Kidney capillary endothelial cell (primary cell): ENCODE measurements around the gene KSR2.

Experiments
- DNase-seq: peaks from one replicate; pipeline ENCODE4 v3.0.0-alpha.2; 2018; ENCODE audit warnings: low spot score

Gene KSR2

GRCh38 chr12:117580718-117581062 lies 388.1 kb downstream of the KSR2 start:
- DNase-seq: no peak

- no peak for DNase-seq
Observed at GRCh38 chr12:117580015-117580717, 388.6 kb downstream of the KSR2 start.

- no peak for DNase-seq
Observed at GRCh38 chr12:117577122-117577657, 391.6 kb downstream of the KSR2 start.

GRCh38 chr12:117576053-117576452 lies 392.7 kb downstream of the KSR2 start:
- DNase-seq: no peak

- DNase-seq: no peak
Observed at GRCh38 chr12:117574655-117575054, 394.1 kb downstream of the KSR2 start.

DNA sequence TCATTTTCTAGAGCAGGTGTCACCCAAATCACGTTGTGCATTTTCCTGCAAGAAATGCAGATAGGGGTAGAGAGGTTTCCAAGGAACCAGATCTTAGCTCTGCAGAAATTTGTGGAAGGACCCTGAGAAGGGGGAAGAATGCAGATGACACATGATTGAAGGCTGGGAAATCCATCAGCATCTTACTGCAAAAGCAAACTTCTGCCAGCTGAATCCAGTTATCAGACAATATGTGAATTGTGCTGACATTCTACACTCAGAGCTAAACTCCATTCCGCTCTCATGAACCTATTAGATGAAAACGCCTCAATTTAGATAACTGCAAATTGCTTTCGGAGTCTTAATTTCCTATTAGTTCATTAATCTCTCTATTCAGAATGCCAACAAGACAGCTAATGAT lies 396.0 kb downstream of the KSR2 start:
- DNase-seq: no peak

DNA sequence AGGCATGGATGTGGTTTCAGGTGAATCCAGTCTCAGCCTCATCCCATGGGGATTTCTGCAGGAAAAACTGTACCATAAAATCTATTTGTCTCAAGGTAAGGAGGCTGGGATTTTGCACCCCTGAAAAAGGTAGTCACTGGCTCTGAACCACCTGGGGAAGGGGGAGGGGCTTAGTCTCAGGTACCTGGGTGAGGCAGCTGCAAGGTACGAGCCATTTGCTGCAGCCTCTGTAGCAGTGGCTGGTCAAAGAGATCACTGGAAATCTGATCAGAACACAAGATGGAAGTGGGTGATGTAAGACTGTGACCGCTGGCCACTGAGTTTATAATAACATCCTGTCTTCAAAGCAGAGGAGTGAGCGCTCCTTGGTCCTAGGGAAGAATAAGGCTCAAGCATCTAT lies 397.5 kb downstream of the KSR2 start:
- DNase-seq: no peak

- no peak for DNase-seq
Observed at GRCh38 chr12:117570608-117571007, 398.2 kb downstream of the KSR2 start.

DNA sequence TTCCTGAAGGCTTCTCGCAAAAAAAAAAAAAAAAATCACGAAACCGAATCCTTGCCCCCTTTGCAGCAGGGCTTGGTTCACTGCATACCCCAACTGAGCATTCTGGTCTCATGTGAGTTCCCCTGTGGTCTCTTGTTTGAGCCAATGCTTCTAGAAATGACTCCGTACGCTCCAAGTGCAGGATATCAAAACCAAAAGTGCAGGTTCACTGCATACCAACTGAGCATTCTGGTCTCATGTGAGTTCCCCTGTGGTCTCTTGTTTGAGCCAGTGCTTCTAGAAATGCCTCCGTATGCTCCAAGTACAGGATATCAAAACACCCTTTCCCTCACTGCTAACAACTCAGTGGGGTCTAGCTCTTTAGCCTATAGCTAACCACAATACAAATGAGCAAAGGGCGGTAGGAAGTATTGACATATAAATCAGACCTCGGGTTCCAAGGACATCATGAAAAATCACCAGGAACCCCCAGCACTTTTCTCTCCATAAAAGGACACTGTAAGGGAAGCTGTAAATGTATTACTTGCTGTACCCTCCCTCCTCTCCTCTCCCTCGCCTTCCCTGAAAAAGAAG lies 401.1 kb downstream of the KSR2 start:
- no peak for DNase-seq

- DNase-seq: no peak
Observed at GRCh38 chr12:117564881-117565280, 403.9 kb downstream of the KSR2 start.

GRCh38 chr12:117563706-117564105 lies 405.1 kb downstream of the KSR2 start:
- no peak for DNase-seq

DNA sequence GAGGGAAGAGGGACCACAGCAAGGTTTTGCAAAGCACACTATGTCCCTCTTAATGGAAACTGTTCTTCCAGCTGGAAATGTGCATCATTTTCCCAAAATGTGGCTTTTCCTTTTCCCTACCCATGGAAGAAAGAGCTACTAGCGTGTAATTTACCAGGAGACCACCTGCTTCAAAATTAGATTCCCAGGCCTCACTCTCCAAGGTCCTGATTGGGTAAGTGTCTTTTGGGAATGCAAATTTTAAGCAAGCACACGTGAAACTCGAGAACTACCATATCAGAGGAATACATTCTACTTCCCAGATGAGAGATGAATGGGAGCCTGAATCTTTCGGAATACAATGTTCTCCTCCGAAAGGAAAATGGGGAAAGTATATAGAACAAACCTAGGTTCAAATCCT lies 405.8 kb downstream of the KSR2 start:
- DNase-seq: no peak

DNA sequence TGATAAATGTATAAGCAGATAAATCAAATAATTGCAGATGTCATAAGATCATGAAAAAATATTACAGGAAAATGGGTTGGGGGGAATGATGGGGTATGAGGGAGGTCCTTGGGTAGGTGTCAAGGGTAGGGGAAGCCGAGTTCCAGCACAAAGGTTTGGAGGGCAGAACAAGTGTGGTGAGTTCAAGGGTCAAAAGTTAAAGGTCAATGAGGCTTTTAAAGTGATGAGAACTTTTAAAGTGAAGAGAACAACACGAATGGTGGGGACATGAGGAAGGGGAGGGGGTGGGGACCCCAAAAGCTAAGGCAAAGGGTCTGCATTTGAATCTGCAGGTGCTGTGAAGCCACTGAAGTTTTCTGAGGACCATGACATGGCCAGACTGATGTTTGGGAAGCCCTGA lies 406.8 kb downstream of the KSR2 start:
- DNase-seq: no peak

GRCh38 chr12:117559978-117560377 lies 408.8 kb downstream of the KSR2 start:
- no peak for DNase-seq

GRCh38 chr12:117555889-117556288 lies 412.9 kb downstream of the KSR2 start:
- no peak for DNase-seq

GRCh38 chr12:117552971-117553370 lies 415.8 kb downstream of the KSR2 start:
- no peak for DNase-seq

GRCh38 chr12:117551665-117552064 lies 417.1 kb downstream of the KSR2 start:
- no peak for DNase-seq

- DNase-seq: no peak
Observed at GRCh38 chr12:117547209-117547608, 421.6 kb downstream of the KSR2 start.

GRCh38 chr12:117545216-117545615 lies 423.6 kb downstream of the KSR2 start:
- DNase-seq: no peak

- DNase-seq: no peak
Observed at GRCh38 chr12:117540011-117540410, 428.8 kb downstream of the KSR2 start.

DNA sequence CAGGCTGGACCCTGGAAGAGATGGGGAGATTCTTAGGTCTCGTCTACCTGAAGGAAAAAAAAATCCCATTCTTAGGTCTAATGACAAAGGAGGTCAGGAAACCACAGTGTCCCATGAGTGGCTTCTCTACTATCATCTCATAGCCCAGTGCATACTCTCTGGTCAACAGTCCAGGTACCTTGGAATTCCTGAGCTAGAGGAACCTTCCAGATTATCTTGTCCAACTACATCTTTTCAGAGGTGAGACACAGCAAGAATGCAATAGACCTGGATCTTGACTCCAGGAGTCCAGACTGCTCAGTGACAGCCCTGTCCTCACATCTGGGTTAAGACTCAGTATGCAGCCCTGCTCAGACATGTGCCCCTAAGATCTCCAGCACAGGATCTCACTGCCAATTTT lies 429.9 kb downstream of the KSR2 start:
- DNase-seq: no peak

- no peak for DNase-seq
Observed at GRCh38 chr12:117538032-117538690, 430.6 kb downstream of the KSR2 start.

- DNase-seq: no peak
Observed at GRCh38 chr12:117533687-117534086, 435.1 kb downstream of the KSR2 start.
